HUES48 (cell line): ENCODE data around the gene GPR162.
A peak's percentile ranks its signal among the peaks of the same experiment; 100 is the strongest.

Experiments
- H3K27ac ChIP-seq: one replicate; pipeline ENCODE4 v1.7.0; 2013; ENCODE audit warnings: low read depth, low read length, inconsistent platforms
- H3K27me3 ChIP-seq: 2 replicates; pipeline ENCODE4 v1.6.1; 2013; ENCODE audit warnings: mild to moderate bottlenecking, low read length; ENCODE audit not compliant: control insufficient read depth, insufficient read depth
- H3K36me3 ChIP-seq: 2 replicates; pipeline ENCODE4 v1.6.1; 2013; ENCODE audit warnings: low read length; ENCODE audit not compliant: control insufficient read depth, insufficient read depth
- H3K4me1 ChIP-seq: 2 replicates; pipeline ENCODE4 v1.6.1; 2013; ENCODE audit warnings: mild to moderate bottlenecking, low read length; ENCODE audit not compliant: control insufficient read depth, insufficient read depth
- H3K4me3 ChIP-seq: 2 replicates; pipeline ENCODE4 v1.5.1; 2013; ENCODE audit warnings: mild to moderate bottlenecking, low read depth, low read length
- H3K9ac ChIP-seq: 2 replicates; pipeline ENCODE4 v1.6.1; 2013; ENCODE audit warnings: mild to moderate bottlenecking, low read depth, low read length, moderate library complexity
- H3K9me3 ChIP-seq: 2 replicates; pipeline ENCODE4 v1.6.1; 2013; ENCODE audit warnings: low read length; ENCODE audit not compliant: control insufficient read depth, insufficient read depth

Gene GPR162

GRCh38 chr12:6831450-6831995 lies 9.9 kb downstream of the GPR162 start:
- Histone ChIP-seq H3K9me3 (no peaks in the 10 kb centered on the region), H3K27ac (no peak overlapping the region), H3K27me3 (peaks cover 8% of the 10 kb centered on the region; the same call in 1 of the 2 replicates), H3K36me3 (peaks cover 46% of the 10 kb centered on the region), H3K4me1 (peaks cover 12% of the 10 kb centered on the region), H3K9ac (no peak overlapping the region), H3K4me3 (no peak overlapping the region)

- no peaks in the 10 kb centered on the region for H3K9me3 ChIP-seq
- H3K27ac ChIP-seq: no peak overlapping the region
- no peak overlapping the region for H3K9ac ChIP-seq
- no peak overlapping the region for H3K4me3 ChIP-seq
- H3K4me1 ChIP-seq: peaks cover 10% of the 10 kb centered on the region
- peaks cover 52% of the 10 kb centered on the region for H3K36me3 ChIP-seq
- 0 out of 2 replicates have a peak, but pooled peaks cover 2% of the 10 kb centered on the region for H3K27me3 ChIP-seq
Measured at GRCh38 chr12:6832125-6832524, 10.5 kb downstream of the GPR162 start.

GRCh38 chr12:6833189-6833890 lies 11.7 kb downstream of the GPR162 start:
- Histone ChIP-seq H3K9me3 (no peaks in the 10 kb centered on the region), H3K9ac (no peak overlapping the region), H3K27me3 (no peaks in the 10 kb centered on the region), H3K36me3 (peaks cover 65% of the 10 kb centered on the region), H3K27ac (no peak overlapping the region), H3K4me3 (no peak overlapping the region), H3K4me1 (peaks cover 5% of the 10 kb centered on the region)

GRCh38 chr12:6834254-6834653 lies 12.6 kb downstream of the GPR162 start:
- H3K36me3 ChIP-seq: peaks cover 74% of the 10 kb centered on the region
- H3K4me3 ChIP-seq: no peak overlapping the region
- no peak overlapping the region for H3K9ac ChIP-seq
- H3K27ac ChIP-seq: no peak overlapping the region
- no peaks in the 10 kb centered on the region for H3K9me3 ChIP-seq
- no peaks in the 10 kb centered on the region for H3K27me3 ChIP-seq
- H3K4me1 ChIP-seq: peaks cover 5% of the 10 kb centered on the region

- H3K27me3 ChIP-seq: no peaks in the 10 kb centered on the region
- no peak overlapping the region for H3K27ac ChIP-seq
- H3K9ac ChIP-seq: no peak overlapping the region
- no peak overlapping the region for H3K4me3 ChIP-seq
- no peaks in the 10 kb centered on the region for H3K9me3 ChIP-seq
- peaks cover 4% of the 10 kb centered on the region for H3K4me1 ChIP-seq
- peaks cover 80% of the 10 kb centered on the region for H3K36me3 ChIP-seq
Measured at GRCh38 chr12:6834873-6835272, 13.3 kb downstream of the GPR162 start.

- Histone ChIP-seq H3K27ac (no peak overlapping the region), H3K36me3 (peaks cover 70% of the 10 kb centered on the region), H3K27me3 (no peaks in the 10 kb centered on the region)
Measured at GRCh38 chr12:6836851-6837250, 15.2 kb downstream of the GPR162 start.

GRCh38 chr12:6837370-6838060 lies 15.9 kb downstream of the GPR162 start:
- H3K36me3 ChIP-seq: peaks cover 71% of the 10 kb centered on the region
- H3K9me3 ChIP-seq: no peaks in the 10 kb centered on the region
- H3K27me3 ChIP-seq: no peaks in the 10 kb centered on the region
- H3K4me3 ChIP-seq: no peak overlapping the region
- H3K9ac ChIP-seq: no peak overlapping the region
- peaks cover 4% of the 10 kb centered on the region; the same call in 1 of the 2 replicates for H3K4me1 ChIP-seq
- no peak overlapping the region for H3K27ac ChIP-seq

More at GRCh38 chr12:6836851-6837250, 15.2 kb downstream of the GPR162 start:
- no peaks in the 10 kb centered on the region for H3K9me3 ChIP-seq
- H3K4me1 ChIP-seq: peaks cover 4% of the 10 kb centered on the region; the same call in 1 of the 2 replicates
- H3K4me3 ChIP-seq: no peak overlapping the region
- no peak overlapping the region for H3K9ac ChIP-seq

- Histone ChIP-seq H3K27ac (no peak overlapping the region), H3K9me3 (no peaks in the 10 kb centered on the region), H3K36me3 (peaks cover 73% of the 10 kb centered on the region), H3K4me1 (peaks cover 4% of the 10 kb centered on the region; the same call in 1 of the 2 replicates), H3K9ac (no peak overlapping the region), H3K27me3 (no peaks in the 10 kb centered on the region), H3K4me3 (no peak overlapping the region)
Measured at GRCh38 chr12:6838854-6839253, 17.2 kb downstream of the GPR162 start.

GRCh38 chr12:6839482-6840201 lies 18.0 kb downstream of the GPR162 start:
- H3K9me3 ChIP-seq: no peaks in the 10 kb centered on the region
- no peaks in the 10 kb centered on the region for H3K27me3 ChIP-seq
- H3K4me1 ChIP-seq: peaks cover 4% of the 10 kb centered on the region; the same call in 1 of the 2 replicates
- no peak overlapping the region for H3K9ac ChIP-seq
- no peak overlapping the region for H3K4me3 ChIP-seq
- H3K36me3 ChIP-seq: peaks cover 72% of the 10 kb centered on the region
- H3K27ac ChIP-seq: peak overlapping the region; percentile 15

GRCh38 chr12:6840330-6840729 lies 18.7 kb downstream of the GPR162 start:
- Histone ChIP-seq H3K4me3 (no peak overlapping the region), H3K9ac (no peak overlapping the region), H3K27me3 (no peaks in the 10 kb centered on the region), H3K4me1 (peaks cover 4% of the 10 kb centered on the region; the same call in 1 of the 2 replicates), H3K36me3 (peaks cover 79% of the 10 kb centered on the region), H3K27ac (no peak overlapping the region), H3K9me3 (no peaks in the 10 kb centered on the region)
